ENCODE results near the gene RIPK3.
"Not testable (repeated sequence)": the region's sequence is repeated elsewhere in the genome, so short reads cannot be mapped to it uniquely, and the experiment has no call there.

Gene RIPK3

DNA sequence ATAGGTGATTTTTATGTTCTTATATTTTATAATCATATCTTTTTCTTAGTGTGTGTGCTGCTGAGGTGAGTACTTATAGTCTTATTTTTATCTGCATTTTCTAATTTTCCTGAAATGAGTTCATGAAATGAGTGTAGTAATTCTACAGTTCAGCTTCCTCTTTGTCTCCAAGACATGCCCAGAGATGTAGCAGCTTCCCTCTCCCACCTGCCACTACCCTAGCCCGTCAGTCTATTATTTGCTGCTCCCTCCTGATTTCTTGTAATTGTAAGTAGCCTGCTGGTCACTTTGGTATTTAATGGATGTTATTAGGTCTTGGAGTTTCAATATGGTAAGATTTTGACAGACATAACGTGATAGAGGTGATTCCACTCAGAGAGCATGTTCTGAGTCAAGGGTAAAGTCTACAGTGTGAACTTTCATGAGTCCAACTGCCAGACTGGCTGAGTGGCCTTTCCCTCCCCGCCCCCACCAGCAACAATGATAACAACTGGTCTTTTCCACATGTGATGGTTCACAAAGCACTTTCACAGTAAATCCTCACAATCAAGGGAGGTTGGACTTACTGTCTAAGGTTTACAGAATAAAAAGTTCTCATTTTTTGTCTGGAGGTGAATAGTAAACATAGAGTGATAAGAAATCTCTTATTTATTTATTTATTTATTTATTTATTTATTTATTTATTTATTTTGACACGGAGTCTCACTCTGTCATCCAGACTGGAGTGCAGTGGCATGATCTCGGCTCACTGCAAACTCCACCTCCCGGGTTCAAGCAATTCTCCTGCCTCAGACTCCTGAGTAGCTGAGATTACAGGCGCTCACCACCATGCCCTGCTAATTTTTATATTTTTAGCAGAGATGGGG, 4.2 kb upstream of the RIPK3 start:
- no peak for DNase-seq

DNA sequence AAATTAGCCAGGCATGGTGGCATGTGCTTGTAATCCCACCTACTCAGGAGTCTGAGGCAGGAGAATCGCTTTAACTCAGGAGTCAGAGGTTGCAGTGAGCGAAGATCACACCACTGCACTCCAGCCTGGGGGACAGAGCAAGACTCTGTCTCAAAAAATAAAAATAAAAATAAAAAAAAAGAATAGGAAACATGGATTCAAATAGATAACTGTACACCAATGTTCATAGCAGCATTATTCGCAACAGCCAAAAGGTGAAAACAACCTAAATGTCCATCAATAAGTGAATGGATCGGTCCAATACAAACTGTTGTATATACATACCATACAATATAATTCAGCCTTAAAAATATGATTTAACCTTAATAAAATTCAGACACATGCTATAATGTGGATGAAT, 3.1 kb upstream of the RIPK3 start:
- DNase-seq: no peak

DNA sequence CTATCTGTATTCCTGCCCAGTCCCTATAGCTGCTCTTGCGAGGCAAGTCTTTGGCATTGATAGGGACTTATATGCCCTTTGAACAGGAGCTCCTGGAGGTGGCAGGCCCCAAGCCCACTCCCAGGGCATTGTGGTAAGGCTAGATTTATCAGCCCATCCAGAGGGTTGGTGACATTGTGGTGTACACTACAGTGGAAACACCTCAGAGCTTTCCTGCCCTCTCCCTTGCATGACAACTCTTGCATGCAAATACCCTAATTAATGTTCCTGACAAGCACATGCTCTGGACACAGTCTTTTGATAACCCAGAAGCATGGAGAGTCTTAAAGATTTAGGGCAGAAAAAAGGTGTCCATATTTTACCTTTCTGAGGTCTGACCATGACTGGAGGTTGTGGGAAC, 815 bp upstream of the RIPK3 start:
- no peak for DNase-seq

DNA sequence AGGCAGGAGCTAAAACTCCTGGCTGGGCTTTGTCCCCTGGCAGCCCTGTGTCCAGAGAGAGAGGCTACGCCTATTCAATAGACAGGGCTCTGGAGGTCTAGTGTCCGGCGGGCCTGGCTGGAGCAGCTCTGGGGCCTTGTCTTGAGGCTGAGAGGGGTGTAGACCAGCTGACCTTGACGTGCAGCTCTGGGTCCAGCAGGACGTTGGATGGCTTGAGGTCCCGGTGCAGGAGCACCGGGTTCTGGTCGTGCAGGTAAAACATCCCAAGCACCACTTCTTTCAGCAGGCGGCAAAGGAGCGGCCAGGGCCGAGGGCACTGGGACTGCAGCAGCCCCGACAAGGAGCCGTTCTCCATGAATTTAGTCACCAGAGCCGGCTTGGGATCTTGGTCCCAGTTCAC, 948 bp downstream of the RIPK3 start:
- no peak for DNase-seq

DNA sequence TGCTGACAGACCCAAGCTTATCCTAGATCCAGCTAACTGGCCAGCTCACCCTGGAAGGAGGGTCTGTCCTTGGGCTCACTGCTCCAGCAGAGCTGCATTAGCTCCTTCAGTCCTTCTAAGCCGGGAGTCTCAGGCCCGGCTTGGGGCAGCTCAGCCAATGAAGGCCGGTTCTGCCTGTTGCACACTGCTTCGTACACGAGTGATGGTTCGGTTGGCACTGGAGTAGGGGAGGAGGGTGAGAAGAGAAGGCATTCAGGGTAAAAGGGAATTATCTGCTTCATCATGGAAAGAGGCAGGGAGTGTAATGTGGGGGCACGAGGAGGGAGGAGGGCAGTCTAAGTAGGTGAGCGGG, 2.0 kb downstream of the RIPK3 start:
- no peak for DNase-seq

DNA sequence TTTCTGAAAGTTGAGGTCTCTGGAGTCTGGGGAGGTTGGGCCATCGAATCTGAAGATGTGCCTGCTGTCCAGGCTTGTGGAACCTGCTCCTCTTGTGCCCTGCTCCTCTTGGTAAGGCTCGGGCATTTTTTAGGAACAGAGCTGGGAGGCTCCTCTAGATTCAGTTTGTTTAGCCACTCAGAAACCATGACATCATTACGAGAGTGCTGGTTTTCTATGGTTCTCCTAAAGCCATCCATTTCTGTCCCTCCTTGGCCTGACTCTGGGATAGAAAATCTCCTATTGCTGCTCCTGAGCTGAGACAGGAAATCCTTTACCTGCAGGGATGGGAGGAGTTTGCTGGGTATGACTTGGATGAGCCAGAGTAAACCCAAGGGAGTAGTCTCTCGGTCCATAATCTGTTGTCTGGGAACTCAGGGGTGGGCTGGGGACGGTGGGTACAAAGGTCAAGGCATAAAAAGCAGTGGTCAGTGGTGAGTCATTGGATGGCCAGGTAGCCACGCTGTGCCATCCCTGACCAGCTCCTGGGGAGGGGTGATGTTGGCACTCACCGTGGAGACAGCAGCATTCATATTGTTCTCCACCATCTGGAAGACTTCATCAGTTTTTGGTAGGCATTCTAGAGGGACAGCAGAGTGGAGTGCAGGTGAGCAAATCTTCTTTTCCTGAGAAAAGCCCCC, 2.5 kb downstream of the RIPK3 start:
- no peak for DNase-seq

DNA sequence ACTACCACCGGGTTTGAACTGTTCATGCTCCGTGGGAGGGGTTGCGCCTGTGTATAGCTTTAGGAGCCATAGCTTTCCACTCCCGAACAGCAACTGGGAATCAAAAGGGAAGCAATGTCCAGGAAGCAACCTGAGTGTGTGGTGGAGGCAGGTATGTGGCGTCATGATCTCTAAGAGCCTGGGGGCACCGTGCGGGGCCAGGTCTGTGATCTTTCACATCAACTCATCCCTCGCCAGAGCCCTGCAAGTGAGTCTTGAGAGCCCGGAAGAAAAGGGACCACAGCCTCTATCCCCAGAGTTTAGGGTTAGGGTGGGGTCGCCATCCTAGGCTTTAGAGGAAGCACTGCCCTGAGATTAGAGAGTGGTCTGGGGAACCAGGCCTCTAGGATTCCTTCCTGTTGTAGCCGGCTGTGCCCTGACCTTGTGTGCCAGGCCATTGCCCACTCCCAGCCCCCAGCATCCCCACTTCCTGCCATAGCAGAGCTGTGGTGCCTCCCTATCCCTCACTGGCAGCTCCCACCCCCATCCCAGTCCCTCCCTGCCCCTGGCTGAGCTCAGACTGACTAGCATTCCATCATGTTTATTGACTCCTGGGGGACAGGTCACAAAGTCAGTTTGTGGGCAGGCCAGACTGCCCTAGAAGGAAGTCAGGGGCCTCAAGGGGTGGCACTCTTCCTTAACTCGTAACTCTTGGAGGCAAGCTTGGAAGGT, 4.2 kb downstream of the RIPK3 start:
- DNase-seq: no peak

DNA sequence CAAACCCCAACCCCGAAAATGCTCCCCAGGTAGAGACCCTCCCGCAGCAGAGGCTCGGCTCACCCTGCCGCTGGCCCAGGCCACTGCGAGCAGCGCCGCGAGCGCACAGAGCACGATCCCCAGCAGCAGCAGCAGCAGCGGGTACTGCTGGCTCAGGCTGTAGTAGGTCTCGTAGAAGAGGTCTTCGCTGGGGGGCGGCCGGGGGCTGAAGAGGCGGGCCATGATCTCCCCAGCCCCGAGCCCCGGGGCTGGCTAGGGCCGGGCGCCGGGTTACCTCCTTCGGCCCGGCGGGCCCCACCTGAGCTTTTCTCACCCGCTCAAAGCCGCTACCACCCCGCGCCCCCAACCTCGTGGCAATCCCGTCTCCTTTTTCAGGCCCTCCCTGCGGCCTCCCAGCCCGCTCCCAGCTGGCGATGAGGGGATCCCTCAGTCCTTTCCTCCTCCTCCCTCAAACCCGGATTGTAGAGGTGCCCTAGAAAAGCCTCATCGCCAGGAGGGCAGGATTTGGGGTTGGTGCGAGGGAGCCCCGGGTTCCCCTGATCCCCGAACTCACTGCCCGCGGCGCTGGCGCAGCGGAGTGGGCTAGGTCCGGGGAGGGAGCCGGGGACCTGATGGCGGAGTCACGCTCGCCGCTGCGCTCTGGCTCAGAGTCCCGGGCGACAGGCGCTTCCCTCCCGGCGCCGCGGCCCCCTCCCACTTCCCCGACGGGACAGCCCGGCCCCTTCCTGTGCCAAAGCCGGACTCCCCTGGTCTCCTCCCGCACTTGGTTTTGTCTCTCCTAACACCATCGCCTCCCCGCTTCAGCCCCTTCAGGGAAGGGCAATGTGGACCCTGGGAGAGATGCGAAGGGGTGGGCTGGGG, 5.1 kb downstream of the RIPK3 start, which contains the start of gene ADCY4:
Gene ADCY4, minus strand, starts transcription at position 641 of the 861 bp plus-strand sequence. Its CDS starts 419 bp downstream, at position 222.
- no peak for DNase-seq

DNA sequence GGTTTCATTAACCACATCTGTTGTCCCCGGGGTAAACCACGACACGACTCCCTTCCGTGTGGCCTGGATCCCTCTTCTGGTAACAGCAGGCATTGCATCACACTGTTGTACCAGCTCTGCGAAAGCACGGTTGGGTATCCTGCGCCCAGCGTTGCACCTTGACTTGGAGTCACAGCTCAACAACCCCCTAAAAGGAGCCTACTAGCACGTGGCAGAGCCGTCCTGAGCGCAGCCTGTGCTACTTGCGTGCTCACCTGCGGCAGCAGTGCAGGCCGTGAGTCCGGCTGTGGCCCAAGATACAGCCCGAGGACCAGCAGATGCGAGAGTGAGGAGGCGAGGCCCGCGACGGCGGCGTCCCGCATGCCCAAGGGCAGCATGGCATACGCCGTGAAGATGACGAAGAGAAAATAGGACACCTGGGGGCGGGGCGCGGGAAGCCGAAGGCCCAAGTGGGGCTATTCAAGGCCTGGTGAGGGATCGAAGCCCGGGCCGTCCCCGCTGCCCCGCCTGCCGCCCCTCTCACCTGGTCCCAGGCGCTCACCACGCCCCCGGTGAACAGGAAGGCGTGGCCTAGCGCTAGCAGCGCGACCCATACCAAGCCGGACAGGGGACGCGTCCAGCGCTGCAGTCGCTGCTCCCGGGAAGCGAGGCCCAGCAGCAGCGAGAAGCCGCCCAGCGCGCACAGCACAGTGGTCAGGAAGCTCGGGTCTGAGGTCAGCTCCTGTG, 7.4 kb downstream of the RIPK3 start:
- DNase-seq: no peak

DNA sequence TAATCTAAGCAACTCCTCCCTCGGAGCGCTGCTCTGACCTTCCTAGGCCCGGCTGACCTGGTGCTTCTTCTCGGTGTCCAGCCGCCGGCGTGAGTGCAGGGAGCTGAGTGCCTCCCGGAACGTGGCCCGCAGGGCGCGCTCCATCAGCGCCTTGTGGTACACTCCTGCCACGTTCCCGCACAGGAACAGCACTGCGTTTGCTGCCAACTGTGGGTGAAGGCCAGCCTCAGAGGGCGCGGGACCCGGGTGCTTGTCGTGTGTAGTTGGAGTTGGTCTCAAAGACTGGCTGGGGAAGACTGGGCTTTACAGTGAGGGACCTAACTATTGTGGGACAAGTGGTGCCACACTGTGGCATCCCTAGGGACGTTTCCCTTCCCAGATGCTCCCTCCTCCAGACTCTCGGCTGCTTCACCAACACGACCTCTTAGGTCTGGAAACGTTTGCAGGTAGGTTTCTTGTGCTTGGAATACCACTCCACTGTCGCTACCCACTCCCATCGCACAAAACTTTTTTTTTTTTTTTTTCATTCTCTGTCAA, 8.0 kb downstream of the RIPK3 start:
- DNase-seq: no peak

DNA sequence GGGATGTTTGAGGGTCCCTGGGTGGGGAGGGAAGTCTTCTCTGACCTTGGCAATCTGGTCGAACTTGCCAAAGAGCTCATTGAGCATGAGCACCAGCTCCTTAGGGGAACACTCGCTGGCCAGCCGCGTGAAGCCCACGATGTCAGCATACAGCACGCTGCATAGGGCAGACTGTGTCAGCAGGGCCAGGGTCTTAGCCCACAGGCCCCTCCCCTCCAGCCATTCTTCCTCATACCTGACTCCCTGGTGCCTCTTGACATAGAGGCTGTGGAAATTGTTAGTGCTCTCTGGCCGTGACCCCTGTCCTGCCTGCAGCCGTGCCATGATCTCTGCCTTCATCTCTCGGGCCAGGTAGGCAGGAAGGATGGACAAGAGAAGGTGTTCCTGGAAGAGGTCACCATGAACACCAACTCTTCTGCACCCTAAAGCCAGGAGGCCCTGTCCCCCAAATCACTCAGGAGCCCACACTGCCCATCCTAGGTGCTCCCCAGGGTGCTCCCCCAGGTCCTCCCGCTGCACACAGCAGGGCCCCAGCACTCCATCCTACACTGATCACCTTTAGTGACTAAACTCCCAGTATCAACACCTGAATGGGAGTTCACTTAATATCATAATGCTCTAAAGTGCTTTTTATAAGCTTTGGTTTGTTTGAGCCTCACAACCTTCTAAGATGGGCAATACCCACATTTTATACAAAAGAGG, 8.7 kb downstream of the RIPK3 start:
- no peak for DNase-seq

DNA sequence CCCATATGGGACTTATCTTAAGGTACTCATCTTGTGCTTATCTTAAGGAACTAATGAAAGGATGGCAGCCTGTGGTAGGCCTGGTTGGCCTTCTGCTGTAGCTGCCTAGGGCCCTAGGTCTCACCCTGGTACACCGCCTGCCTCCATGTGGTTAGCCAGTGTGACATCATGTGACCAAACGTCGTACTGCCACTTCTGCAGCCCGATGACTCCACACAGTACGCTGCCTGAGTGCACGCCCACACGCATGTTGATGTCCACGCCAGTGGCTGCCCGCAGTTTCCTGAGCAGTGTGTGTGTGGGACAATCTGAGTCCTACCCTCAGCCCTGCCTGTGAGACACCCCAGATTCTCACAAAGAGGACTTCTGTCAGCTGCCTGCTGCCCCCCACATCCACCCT, 10.1 kb downstream of the RIPK3 start:
- no peak for DNase-seq

DNA sequence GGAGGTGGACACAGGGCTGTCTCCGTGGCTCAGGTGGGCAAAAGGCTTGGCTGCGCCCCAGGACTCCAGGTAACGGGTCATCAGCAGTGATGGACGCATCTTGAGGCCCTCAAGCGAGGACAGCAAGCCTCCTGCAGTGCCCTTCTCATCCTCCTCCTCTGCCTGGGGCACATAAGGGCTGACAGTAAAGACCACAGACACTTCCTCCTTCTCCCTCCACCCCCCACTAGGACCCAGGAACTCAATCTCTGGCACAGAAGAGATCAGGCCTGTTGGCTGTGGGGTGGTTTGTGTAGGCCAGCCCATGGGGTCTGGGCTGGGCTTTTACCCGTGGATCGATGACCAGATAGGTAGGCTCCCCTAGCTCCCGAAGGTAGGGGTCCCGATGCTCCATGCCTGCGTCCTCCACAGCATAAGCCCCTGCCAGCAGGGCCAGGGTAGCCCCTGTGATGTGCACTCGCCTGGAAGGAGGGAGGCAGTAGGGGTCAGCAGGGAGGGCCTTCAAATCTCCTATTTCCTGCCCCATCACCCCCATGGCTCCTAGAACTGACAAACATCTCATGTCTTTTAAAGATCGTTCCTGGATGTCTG, 10.6 kb downstream of the RIPK3 start:
- no peak for DNase-seq

DNA sequence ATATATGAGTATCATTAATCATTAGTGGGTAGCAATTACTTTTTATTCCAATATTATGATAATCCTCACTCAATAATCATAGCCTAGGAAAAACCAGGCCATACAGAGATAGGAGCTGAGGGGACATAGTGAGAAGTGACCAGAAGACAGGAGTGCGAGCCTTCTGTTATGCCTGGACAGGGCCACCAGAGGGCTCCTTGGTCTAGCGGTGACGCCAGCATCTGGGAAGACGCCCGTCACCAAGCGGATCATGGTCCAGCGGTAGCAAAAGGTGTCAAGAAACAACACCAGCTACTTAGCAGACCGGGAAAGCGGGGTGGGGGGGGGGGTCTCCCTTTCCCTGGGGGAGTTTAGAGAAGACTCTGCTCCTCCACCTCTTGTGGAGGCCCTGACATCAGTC, 11.9 kb downstream of the RIPK3 start:
- not testable (repeated sequence) for DNase-seq

DNA sequence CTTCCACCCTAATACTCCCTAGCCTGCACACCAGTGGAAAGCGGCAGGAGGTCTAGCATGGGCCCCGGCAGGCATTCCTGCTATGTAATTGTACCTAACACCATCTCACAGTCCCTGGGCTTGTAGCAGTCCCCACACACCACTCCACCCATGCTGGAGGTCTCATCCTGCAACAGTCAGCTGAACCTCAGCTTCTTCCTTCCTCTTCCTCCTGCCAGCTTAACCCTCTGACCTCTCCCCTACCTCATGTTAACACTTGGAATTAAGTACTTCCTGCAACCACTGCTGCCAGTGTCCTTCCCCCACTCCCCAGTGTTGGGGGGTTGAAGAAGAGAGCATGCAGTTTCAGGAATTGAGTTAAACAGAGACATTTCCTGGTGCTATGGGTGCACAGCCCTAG, 12.5 kb downstream of the RIPK3 start:
- no peak for DNase-seq

DNA sequence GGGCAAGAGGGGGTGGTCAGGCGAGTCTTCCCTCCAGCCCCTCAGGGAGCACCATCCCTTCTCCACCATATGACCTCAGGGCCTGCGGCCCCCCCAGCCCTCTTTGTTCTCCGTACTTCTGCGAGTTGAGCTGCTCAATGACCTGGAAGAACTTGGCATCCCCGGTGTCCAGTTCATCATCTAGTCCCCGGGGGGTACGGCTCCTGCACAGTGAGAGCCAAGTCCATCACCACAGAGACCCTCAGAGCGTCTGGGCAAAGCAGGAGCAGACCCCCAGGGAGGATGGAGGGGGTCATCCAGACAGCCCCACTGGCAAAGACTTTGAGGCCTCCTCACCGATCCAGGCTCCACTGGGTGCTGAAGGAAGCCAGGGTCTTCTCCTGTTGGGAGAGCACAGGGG, 13.8 kb downstream of the RIPK3 start:
- DNase-seq: no peak

DNA sequence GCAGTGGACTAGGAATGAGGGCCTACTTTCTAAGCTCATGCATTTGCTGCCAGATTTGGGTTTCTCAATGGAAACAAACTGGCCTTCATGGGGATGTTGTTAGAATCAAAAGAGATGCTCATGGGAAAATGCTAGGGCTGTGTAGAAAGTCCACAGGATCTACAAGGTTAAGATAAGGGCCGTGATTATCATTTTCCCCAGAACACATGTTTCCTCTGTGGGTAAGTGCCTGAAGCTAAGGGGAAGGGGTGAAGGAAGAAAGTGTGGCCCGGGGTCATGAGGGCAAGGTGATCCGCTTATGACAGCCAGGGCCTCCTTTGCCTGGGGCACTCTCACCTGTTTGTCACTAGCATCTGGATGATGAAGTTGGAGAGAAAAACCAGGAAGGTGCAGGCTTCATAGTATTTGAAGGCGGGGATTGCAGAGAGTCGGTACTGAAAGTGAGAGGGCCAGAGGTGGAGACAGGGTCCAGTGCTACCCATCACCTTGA, 14.7 kb downstream of the RIPK3 start:
- DNase-seq: no peak

DNA sequence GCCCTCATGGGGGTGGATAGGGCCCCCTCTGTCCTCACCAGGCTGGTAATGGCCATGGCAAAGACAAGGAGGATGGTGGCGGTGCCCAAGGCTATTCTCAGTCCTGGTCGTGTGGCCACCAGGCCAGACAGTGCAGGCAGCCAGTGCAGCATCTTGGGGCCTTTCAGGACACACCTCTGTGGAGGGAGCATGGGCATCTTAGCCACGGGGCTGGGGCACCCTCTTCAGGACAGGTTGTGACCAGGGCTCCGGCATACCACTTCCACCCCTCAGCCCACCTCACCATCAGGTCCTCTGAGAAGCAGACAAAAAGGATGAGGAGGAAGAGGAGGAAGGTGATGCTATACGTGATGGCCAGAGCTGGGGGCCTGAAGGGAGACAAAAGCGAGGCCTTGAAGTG, 15.8 kb downstream of the RIPK3 start:
- no peak for DNase-seq

DNA sequence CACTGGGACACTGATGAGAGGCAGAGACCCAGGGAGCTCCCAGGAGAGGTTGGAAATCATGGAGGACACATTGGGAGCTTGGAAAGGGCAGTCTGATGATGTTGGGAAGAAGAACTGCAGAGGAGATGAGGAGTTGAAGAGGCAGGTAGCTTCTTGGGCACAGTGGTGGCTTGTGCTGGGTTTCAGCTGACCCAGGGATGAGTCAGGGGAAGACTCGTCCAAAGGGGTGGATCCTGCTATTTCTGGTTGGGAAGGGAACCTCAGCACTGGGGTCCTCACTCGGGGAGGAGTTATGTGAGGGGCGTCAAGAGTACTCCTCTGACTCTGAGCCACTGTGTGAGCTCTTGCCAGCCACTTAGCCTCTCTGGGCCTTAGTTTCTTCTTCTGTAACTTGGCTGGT, 16.4 kb downstream of the RIPK3 start:
- DNase-seq: no peak

DNA sequence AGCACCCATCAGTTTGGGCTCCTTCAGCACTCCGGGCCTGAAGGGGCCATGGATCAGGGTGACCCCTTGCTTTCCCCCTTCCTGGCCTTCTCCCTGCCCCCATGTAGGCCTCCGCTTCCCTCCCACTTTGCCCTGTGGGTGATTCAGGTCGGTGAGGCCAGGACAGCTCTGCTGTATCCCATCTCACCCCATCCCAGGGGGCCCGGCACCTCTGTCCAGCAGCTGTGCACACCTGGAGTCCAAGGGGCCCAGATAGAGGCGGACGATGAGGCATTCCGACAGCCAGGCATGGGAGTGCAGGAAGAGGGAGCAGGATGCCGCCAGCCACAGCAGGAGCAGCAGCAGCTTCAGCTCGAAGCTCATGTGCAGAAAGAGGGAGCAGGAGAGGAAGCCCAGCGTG, 17.1 kb downstream of the RIPK3 start:
- DNase-seq: no peak

Measured in NCI-H1436 treated with DMSO at 0.1 percent for 48 hours (cell line).